22Rv1 (cell line): ENCODE data around the gene AFTPH.

ENCODE experiments used
- CTCF ChIP-seq: fragments of 450-650 bp; IDR thresholded peaks from 2 replicates; pipeline ENCODE4 v1.5.1; 2017; ENCODE audit warnings: mild to moderate bottlenecking
- ZFX ChIP-seq: fragments of 450-650 bp; IDR thresholded peaks from 2 replicates; pipeline ENCODE4 v1.6.1; 2017; ENCODE audit warnings: antibody characterized with exemption, borderline replicate concordance

- no peak for TF ChIP-seq CTCF
- TF ChIP-seq ZFX = no peak
These were observed 25.9 kb downstream of the AFTPH start for GRCh38 chr2:64550042-64550441.
